ENCODE data around the gene CHST4. TPM values are rescaled to one million over a fixed set of nuclear protein-coding genes. Genes with fewer than 3 reads are reported as not detected.
"Not testable (repeated sequence)": the region's sequence is repeated elsewhere in the genome, so short reads cannot be mapped to it uniquely, and the experiment has no call there.

CHST4 gene
- total RNA-seq, 1 experiment from 2014 or later: not detected

DNA sequence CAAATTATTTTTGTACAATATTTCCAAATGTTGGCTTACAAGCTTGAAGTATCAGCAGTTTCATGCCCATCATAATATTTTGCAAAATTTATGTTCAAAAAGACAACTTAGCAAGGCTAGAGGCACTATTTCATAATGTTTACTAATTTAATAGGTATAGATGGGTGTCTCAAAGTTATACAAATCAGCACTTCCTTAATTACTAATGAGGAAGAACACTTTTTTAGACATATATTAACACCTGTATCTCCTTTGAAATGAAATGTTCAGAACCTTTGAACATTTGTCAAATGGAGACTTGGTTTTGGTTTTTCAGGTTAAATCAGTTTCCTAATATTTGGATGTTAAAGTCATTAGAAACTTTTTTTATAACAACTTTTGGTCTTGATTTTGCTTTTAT lies 48.5 kb downstream of the CHST4 start:
- TF ChIP-seq EZH2 (IDR thresholded peaks at IDR 0.05; ENCODE audit: low read length, unreplicated experiment) (no peak), EZH2phosphoT487 (IDR thresholded peaks at IDR 0.05; ENCODE audit: borderline replicate concordance, low read length) (no peak)
- TF ChIP-seq, protein P1, sequence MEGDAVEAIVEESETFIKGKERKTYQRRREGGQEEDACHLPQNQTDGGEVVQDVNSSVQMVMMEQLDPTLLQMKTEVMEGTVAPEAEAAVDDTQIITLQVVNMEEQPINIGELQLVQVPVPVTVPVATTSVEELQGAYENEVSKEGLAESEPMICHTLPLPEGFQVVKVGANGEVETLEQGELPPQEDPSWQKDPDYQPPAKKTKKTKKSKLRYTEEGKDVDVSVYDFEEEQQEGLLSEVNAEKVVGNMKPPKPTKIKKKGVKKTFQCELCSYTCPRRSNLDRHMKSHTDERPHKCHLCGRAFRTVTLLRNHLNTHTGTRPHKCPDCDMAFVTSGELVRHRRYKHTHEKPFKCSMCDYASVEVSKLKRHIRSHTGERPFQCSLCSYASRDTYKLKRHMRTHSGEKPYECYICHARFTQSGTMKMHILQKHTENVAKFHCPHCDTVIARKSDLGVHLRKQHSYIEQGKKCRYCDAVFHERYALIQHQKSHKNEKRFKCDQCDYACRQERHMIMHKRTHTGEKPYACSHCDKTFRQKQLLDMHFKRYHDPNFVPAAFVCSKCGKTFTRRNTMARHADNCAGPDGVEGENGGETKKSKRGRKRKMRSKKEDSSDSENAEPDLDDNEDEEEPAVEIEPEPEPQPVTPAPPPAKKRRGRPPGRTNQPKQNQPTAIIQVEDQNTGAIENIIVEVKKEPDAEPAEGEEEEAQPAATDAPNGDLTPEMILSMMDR (conservative IDR thresholded peaks at IDR 0.05; ENCODE audit: low read depth, low read length): no peak
- Histone ChIP-seq H2AFZ (ENCODE audit: low read length) (no peak overlapping the region), H4K20me1 (ENCODE audit: low read length) (no peaks in the 10 kb centered on the region), H3K4me3 (ENCODE audit: low read length) (no peak overlapping the region), H3K36me3 (ENCODE audit: low read depth, low read length) (no peaks in the 10 kb centered on the region), H3K9me2 (replicated peaks; ENCODE audit: low read length) (no peaks in the 10 kb centered on the region), H3K79me2 (ENCODE audit: low read length) (no peaks in the 10 kb centered on the region), H3K27me3 (ENCODE audit: low read length) (peaks cover 33% of the 10 kb centered on the region), H3K4me1 (ENCODE audit: insufficient read depth, low read length) (no peaks in the 10 kb centered on the region), H3K9ac (ENCODE audit: low read length) (no peak overlapping the region), H3K9me3 (ENCODE audit: low read length) (no peaks in the 10 kb centered on the region), H3F3A (ENCODE audit: low read length, unreplicated experiment) (no peaks in the 10 kb centered on the region), H3K4me2 (ENCODE audit: low read length) (no peak overlapping the region), H3K27ac (ENCODE audit: low read length) (no peak overlapping the region)
- ChIA-PET POLR2A (ENCODE audit: unreplicated experiment) (no interaction called here), CTCF (no interaction called here)
- BruUV-seq (replicated peaks): no TSS peak
- no peak for DNase-seq
- ATAC-seq: no peak
- intact Hi-C loops (cut with micrococcal nuclease): no loop called here

DNA sequence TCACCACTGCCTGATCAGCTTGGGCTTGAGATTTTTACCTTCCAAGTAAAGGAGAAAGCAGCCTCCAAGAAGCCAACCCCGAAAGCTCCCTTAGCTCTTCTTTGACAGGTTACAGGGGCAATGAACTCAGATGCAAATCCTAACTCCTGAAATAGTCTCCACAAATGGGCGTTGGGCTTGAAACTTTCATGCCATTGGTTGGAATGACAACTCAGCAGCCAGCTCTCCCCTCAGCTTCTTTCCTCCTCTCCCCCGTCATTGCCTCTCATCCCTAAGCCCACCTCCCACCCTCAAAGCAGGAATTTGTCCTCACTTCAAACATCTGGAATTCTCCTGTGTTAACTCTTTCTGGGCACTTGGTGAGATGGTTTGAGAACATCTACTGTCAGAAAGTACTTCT lies 50.7 kb downstream of the CHST4 start, which contains the start of gene TAT:
Gene TAT (minus strand): TSS at position 122 of the 400 bp plus-strand sequence. CDS start 677 bp downstream, outside the sequence.
- Histone ChIP-seq H3K4me1 (ENCODE audit: insufficient read depth, low read length) (no peaks in the 10 kb centered on the region), H3K4me2 (ENCODE audit: low read length) (no peak within 1 kb of the TSS), H3K9me3 (ENCODE audit: low read length) (no peaks in the 10 kb centered on the region), H3F3A (ENCODE audit: low read length, unreplicated experiment) (no peaks in the 10 kb centered on the region), H3K9ac (ENCODE audit: low read length) (no peak within 1 kb of the TSS), H3K27me3 (ENCODE audit: low read length) (peaks cover 37% of the 10 kb centered on the region), H3K79me2 (ENCODE audit: low read length) (no peaks in the 10 kb centered on the region), H3K4me3 (ENCODE audit: low read length) (no peak within 1 kb of the TSS), H3K27ac (ENCODE audit: low read length) (no peak within 1 kb of the TSS), H3K9me2 (replicated peaks; ENCODE audit: low read length) (no peaks in the 10 kb centered on the region), H4K20me1 (ENCODE audit: low read length) (no peaks in the 10 kb centered on the region), H2AFZ (ENCODE audit: low read length) (no peak within 1 kb of the TSS), H3K36me3 (ENCODE audit: low read depth, low read length) (no peaks in the 10 kb centered on the region)
- intact Hi-C loops (cut with micrococcal nuclease): no loop called here
- no TSS peak for BruUV-seq (replicated peaks)
- ChIA-PET CTCF (no interaction called here), POLR2A (ENCODE audit: unreplicated experiment) (no interaction called here)
- no peak for DNase-seq
- no peak for ATAC-seq
- TF ChIP-seq EZH2phosphoT487 (IDR thresholded peaks at IDR 0.05; ENCODE audit: borderline replicate concordance, low read length) (no peak), EZH2 (IDR thresholded peaks at IDR 0.05; ENCODE audit: low read length, unreplicated experiment) (no peak)
- TF ChIP-seq, protein P1 (conservative IDR thresholded peaks at IDR 0.05; ENCODE audit: low read depth, low read length): no peak

DNA sequence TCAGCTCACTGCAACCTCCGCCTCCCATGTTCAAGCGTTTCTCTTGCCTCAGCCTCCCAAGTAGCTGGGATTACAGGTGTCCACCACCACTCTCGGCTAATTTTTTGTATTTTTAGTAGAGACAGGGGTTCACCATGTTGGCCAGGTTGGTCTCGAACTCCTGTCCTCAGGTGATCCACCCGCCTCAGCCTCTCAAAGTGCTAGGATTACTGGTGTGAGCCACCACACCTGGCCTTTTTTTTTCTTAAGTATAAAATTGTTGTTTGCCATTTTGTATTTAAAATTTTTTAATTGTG lies 56.3 kb downstream of the CHST4 start:
- POLR2A ChIA-PET (ENCODE audit: unreplicated experiment); H3K4me2 ChIP-seq (ENCODE audit: low read length); BruUV-seq (replicated peaks): not testable (repeated sequence)

More for the DNA sequence above, 56.3 kb downstream of the CHST4 start:
- H3K4me1 ChIP-seq (ENCODE audit: insufficient read depth, low read length); H3F3A ChIP-seq (ENCODE audit: low read length, unreplicated experiment); H3K9me2 ChIP-seq (replicated peaks; ENCODE audit: low read length); H3K27ac ChIP-seq (ENCODE audit: low read length); H4K20me1 ChIP-seq (ENCODE audit: low read length); H3K9me3 ChIP-seq (ENCODE audit: low read length); H3K79me2 ChIP-seq (ENCODE audit: low read length); H2AFZ ChIP-seq (ENCODE audit: low read length); intact Hi-C loops (cut with micrococcal nuclease); DNase-seq; H3K9ac ChIP-seq (ENCODE audit: low read length); H3K36me3 ChIP-seq (ENCODE audit: low read depth, low read length); CTCF ChIA-PET; ATAC-seq; H3K4me3 ChIP-seq (ENCODE audit: low read length): not testable (repeated sequence)
- peaks cover 23% of the 10 kb centered on the region for H3K27me3 ChIP-seq (ENCODE audit: low read length)

Data from PC-3 (cell line).